ENCODE measurements around the gene NIPAL4. TPM values are rescaled to one million over a fixed set of nuclear protein-coding genes. Genes with fewer than 3 reads are reported as not detected.

The NIPAL4 gene
- total RNA-seq, 4 donors from 2014 or later: 74.1 to 130 (median 82.1) TPM

DNA sequence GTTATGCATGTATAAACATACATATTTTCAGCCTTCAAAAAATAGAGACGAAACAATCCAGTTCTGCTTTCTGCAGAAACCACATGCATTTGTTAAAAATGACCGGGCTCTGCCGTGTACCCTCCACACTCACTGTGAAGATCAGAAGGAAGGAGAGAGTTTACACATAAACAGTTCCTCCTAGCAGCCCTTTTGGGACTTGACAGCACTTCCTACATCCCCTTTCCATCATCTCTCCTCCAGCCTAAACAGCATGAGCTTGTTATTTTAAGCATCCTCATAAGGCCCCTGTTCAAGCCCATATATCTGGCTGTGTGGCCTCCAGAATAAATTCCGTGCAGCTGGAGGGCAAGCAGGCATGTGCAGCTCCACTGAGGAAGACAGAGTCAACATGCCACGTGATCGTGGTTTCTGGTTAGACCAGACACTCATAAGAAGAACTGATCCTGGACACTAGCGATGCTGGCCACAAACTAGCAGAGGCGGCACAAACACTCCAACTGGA is 42.2 kb downstream of the NIPAL4 start:
- no peak overlapping the region for H3K4me3 ChIP-seq (ENCODE audit: low read depth, poor library complexity, severe bottlenecking)
- WGBS, 2 donors: 75 to 81% methylated on average over 8 of the region's 8 CpGs
- DNase-seq (ENCODE audit: low spot score in 2 of 2): no peak
- no peak for TF ChIP-seq POLR2A (IDR thresholded peaks at IDR 0.05)
- TF ChIP-seq CTCF (IDR thresholded peaks at IDR 0.05): no peak
- intact Hi-C loops (cut with DNase I; ENCODE audit: low total_unique reads): no loop called here

GRCh38 chr5:157504053-157504452 is 44.0 kb downstream of the NIPAL4 start:
- 82 to 89% methylated on average over 8 of the region's 8 CpGs for WGBS, 2 donors
- intact Hi-C loops (cut with DNase I; ENCODE audit: low total_unique reads): no loop called here
- H3K4me3 ChIP-seq (ENCODE audit: low read depth, poor library complexity, severe bottlenecking): no peak overlapping the region
- no peak for DNase-seq (ENCODE audit: low spot score in 2 of 2)
- TF ChIP-seq CTCF (IDR thresholded peaks at IDR 0.05) (no peak), POLR2A (IDR thresholded peaks at IDR 0.05) (no peak)

- TF ChIP-seq CTCF (IDR thresholded peaks at IDR 0.05) (no peak), POLR2A (IDR thresholded peaks at IDR 0.05) (no peak)
- DNase-seq (ENCODE audit: low spot score in 2 of 2): no peak
- intact Hi-C loops (cut with DNase I; ENCODE audit: low total_unique reads): no loop called here
- WGBS, 2 donors: 97% methylated on average over 5 to 6 of the region's 6 CpGs
- H3K4me3 ChIP-seq (ENCODE audit: low read depth, poor library complexity, severe bottlenecking): no peak overlapping the region
Measured at GRCh38 chr5:157505496-157505895, 45.5 kb downstream of the NIPAL4 start.

DNA sequence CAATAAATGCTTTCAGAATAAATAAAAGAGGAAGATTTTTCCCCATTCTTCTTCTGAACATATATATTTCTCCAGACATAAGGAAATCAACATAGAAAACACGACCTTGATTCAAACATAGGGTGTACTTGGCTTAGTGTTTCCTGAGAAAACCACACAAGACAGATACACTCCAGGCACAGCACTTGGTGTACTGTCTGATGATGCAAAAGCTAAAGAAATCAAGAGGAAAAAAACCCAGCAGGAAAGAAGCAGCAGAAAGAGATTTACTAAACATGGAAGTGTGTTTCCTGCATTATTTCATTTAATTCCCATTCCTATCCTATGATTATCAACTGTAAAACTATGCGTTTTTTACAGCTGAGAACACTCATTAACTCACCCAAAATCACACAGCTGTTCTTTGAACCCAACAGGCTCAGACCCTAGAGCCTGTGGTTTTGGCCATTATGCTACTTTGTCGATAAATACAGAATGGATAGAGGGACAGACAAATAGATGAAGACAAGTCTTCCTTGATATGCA is 46.1 kb downstream of the NIPAL4 start:
- intact Hi-C loops (cut with DNase I; ENCODE audit: low total_unique reads): no loop called here
- no peak for DNase-seq (ENCODE audit: low spot score in 2 of 2)
- TF ChIP-seq CTCF (IDR thresholded peaks at IDR 0.05) (no peak), POLR2A (IDR thresholded peaks at IDR 0.05) (no peak)
- WGBS, 2 donors: 75 to 87% methylated on average over 3 of the region's 3 CpGs
- H3K4me3 ChIP-seq (ENCODE audit: low read depth, poor library complexity, severe bottlenecking): no peak overlapping the region

- intact Hi-C loops (cut with DNase I; ENCODE audit: low total_unique reads): no loop called here
- no peak for DNase-seq (ENCODE audit: low spot score in 2 of 2)
- H3K4me3 ChIP-seq (ENCODE audit: low read depth, poor library complexity, severe bottlenecking): no peak overlapping the region
- WGBS, 2 donors: 76 to 77% methylated on average over 14 of the region's 14 CpGs
- no peak for TF ChIP-seq CTCF (IDR thresholded peaks at IDR 0.05)
- no peak for TF ChIP-seq POLR2A (IDR thresholded peaks at IDR 0.05)
Measured at GRCh38 chr5:157506981-157507780, 47.2 kb downstream of the NIPAL4 start.

Data from lower leg skin (tissue), 4 donors.